HepG2 (cell line): Measurements from ENCODE around the gene PTPRD. TPM values are rescaled to one million over a fixed set of nuclear protein-coding genes. Genes with fewer than 3 reads are reported as not detected.

Experiments used
- ATAC-seq: fragments of 200-7000 bp; cut with Tn5 transposase; 3 replicates; pipeline ENCODE4 v1.9.1; 2020; ENCODE audit warnings: mild to moderate bottlenecking, moderate library complexity
- BruUV-seq: library from RNA; stranded (reverse); fragments of 400-500 nt; replicated peaks from 2 replicates; lab custom pipeline; 2021; lab: Mats Ljungman, UMichigan
- CTCF ChIA-PET: fragments of 300-600 bp; formaldehyde crosslinking; extraction: SDS; loops from one replicate; lab custom pipeline; 2021; ENCODE audit warnings: low total read pairs, inconsistent platforms, low intra/inter-chr PET ratio; lab: Yijun Ruan, JAX
- POLR2A ChIA-PET: fragments of 350-600 bp; sonication (Branson Sonifier 250); formaldehyde crosslinking; loops from one replicate; lab custom pipeline; 2020; ENCODE audit warnings: antibody characterized with exemption, inconsistent platforms; lab: Yijun Ruan, JAX
- DNase-seq: peaks from one replicate; pipeline ENCODE4 v3.0.0-alpha.2; 2015; ENCODE audit warnings: low spot score
- FAIRE-seq: peaks from 3 replicates; lab custom pipeline; 2011; peaks lifted over from hg19 to GRCh38; lab: Jason Lieb, UNC
- H2AFZ ChIP-seq: one replicate; pipeline ENCODE4 v1.6.1; 2011; ENCODE audit warnings: low read length, inconsistent platforms
- H3K27ac ChIP-seq: fragments of 300-600 bp; 3 replicates; pipeline ENCODE4 v1.8.0; 2011; ENCODE audit warnings: mixed run types, mild to moderate bottlenecking, mixed read lengths, low read length, inconsistent platforms; ENCODE audit not compliant: insufficient read depth; ENCODE audit errors: extremely low read length
- H3K27me3 ChIP-seq, 2 experiments: fragments of 200-600 bp in 1 of 2; 2 replicates in 1 of 2; 3 replicates in 1 of 2; pipeline versions ENCODE4 v1.6.0 to v1.8.0; 2011; ENCODE audit warnings: low read length in 2 of 2, mild to moderate bottlenecking in 2 of 2, moderate library complexity in 2 of 2, inconsistent platforms in 1 of 2; ENCODE audit not compliant: insufficient read depth in 2 of 2, control insufficient read depth in 1 of 2
- H3K36me3 ChIP-seq, 2 experiments: fragments of 200-600 bp in 1 of 2; replicated peaks in 1 of 2; 2 replicates in 1 of 2; 3 replicates in 1 of 2; pipeline versions ENCODE4 v1.5.1 to v1.8.0; 2011; ENCODE audit warnings: low read length in 2 of 2, inconsistent platforms in 1 of 2; ENCODE audit not compliant: insufficient read depth in 2 of 2, control insufficient read depth in 1 of 2
- H3K4me1 ChIP-seq: 2 replicates; pipeline ENCODE4 v1.5.1; 2012; ENCODE audit warnings: low read length, inconsistent platforms; ENCODE audit not compliant: insufficient read depth
- H3K4me2 ChIP-seq: 2 replicates; pipeline ENCODE4 v1.6.0; 2011; ENCODE audit warnings: low read depth, low read length, inconsistent platforms
- H3K4me3 ChIP-seq, 3 experiments: fragments of 200-600 bp in 1 of 3; sonication (generic), shearing (Covaris generic) in 1 of 3; replicated peaks in 1 of 3; 2 replicates each; pipeline ENCODE4 v1.5.1; 2011 to 2016; ENCODE audit warnings: low read length in 3 of 3, inconsistent platforms in 2 of 3, low read depth in 2 of 3, mild to moderate bottlenecking in 2 of 3, control low read depth in 1 of 3, mixed read lengths in 1 of 3; ENCODE audit not compliant: insufficient read depth in 1 of 3
- H3K79me2 ChIP-seq: one replicate; pipeline ENCODE4 v1.6.1; 2011; ENCODE audit warnings: low read length, inconsistent platforms; ENCODE audit not compliant: insufficient read depth
- H3K9ac ChIP-seq: 2 replicates; pipeline ENCODE4 v1.6.0; 2011; ENCODE audit warnings: mild to moderate bottlenecking, low read depth, low read length, inconsistent platforms; ENCODE audit not compliant: insufficient read depth
- H3K9me3 ChIP-seq: 2 replicates; pipeline ENCODE4 v1.5.1; 2012; ENCODE audit warnings: mild to moderate bottlenecking, low read length
- H4K20me1 ChIP-seq: 2 replicates; pipeline ENCODE4 v1.6.0; 2011; ENCODE audit warnings: inconsistent platforms, mild to moderate bottlenecking, low read length, moderate library complexity; ENCODE audit not compliant: insufficient read depth
- FOXC1 ChIP-seq: sonication (generic); formaldehyde crosslinking; IDR thresholded peaks from 2 replicates; pipeline ENCODE4 v1.8.0; 2022; ENCODE audit warnings: mild to moderate bottlenecking, missing genetic modification reagents, borderline replicate concordance
- MAFF ChIP-seq: IDR thresholded peaks from 2 replicates; pipeline ENCODE4 v1.6.1; 2011; ENCODE audit warnings: low read depth, low read length, improper control_type of control experiment
- ZFYVE20 ChIP-seq: sonication (generic); formaldehyde crosslinking; IDR thresholded peaks from 2 replicates; pipeline ENCODE4 v1.8.0; 2023; ENCODE audit warnings: low read depth, mild to moderate bottlenecking, moderate library complexity, missing genetic modification reagents, borderline replicate concordance
- WGBS: methylation state at CpG from one replicate; pipeline ENCODE4 v1.1.6; 2017; ENCODE audit warnings: low lambda C conversion rate; 5-methylcytosine and 5-hydroxymethylcytosine counted together
- in situ Hi-C: cut with HindIII; loops from 2 replicates; pipeline ENCODE4 v1.10.0; 2017; ENCODE audit warnings: low pct_unique_long_range_greater_than_20kb; ENCODE audit not compliant: extremely low pct_ligation_motif_present
- intact Hi-C: fragments of 100-400 bp; cut with micrococcal nuclease; formaldehyde crosslinking; loops from one replicate; pipeline ENCODE4 v1.10.0; 2022; ENCODE audit not compliant: unreplicated experiment
- polyA plus RNA-seq, 8 experiments: library from polyadenylated mRNA; depleted of rRNA in 3 of 8; stranded (reverse) in 7 of 8; unstranded in 1 of 8; fragments of >200 nt; fragmentation: Illumina TruSeq in 4 of 8; extraction: Trizol in 4 of 8; gene quantifications; 2 replicates each; pipeline versions ENCODE4 v1.2.1 to v1.2.3, GENCODE V29; 2011 to 2016; ENCODE audit warnings: low read depth in 4 of 8, missing spikeins in 1 of 8, mixed read lengths in 1 of 8; ENCODE audit not compliant: insufficient read depth in 1 of 8
- total RNA-seq, 5 experiments: library from RNA; depleted of rRNA; stranded (reverse); fragments of >200 nt; fragmentation: Illumina TruSeq; extraction: Trizol; gene quantifications; 2 replicates each; pipeline ENCODE4 v1.2.3, GENCODE V29; 2016; ENCODE audit warnings: low read depth in 1 of 5
- TF ChIP-seq, protein P1 (sequence below): sonication (generic); formaldehyde crosslinking; IDR thresholded peaks from 2 replicates; pipeline ENCODE4 v1.5.0; 2020; ENCODE audit warnings: mild to moderate bottlenecking, missing genetic modification reagents, borderline replicate concordance
- TF ChIP-seq, protein P2 (sequence below): sonication (generic); formaldehyde crosslinking; IDR thresholded peaks from 2 replicates; pipeline ENCODE4 v1.4.0; 2020; ENCODE audit warnings: mild to moderate bottlenecking, missing genetic modification reagents
- TF ChIP-seq, protein P3 (sequence below): IDR thresholded peaks from 2 replicates; pipeline ENCODE4 v1.4.0; 2020; ENCODE audit warnings: mild to moderate bottlenecking, missing genetic modification reagents
- TF ChIP-seq, protein P4 (sequence below): sonication (generic); formaldehyde crosslinking; IDR thresholded peaks from 2 replicates; pipeline ENCODE4 v1.4.0; 2020; ENCODE audit warnings: missing genetic modification reagents

PTPRD gene
- total and polyA plus RNA-seq, 2 of the 13 experiments (the other 11 are each of a cell fraction or from before 2014, with no cell fraction given), result 0.05 TPM; not detected in 1

DNA sequence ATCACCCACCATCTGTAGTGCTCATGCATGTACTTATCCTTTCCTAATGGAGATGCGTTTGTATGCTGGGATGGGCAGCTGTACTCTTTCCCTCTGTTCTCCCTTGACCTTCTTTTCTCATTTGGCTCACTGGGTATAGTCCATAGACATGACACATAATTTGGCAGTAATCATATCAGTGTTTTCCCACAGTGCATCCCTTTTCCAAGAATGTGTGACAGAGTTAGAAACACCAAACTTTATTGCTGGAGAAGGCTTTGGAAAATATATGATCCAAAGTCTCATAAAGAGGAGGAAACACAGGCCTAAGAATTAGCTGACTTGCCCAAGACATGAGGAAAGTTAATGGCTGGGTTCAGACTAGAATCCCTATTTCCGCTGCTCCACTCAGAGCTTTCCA lies 1579.8 kb downstream of the PTPRD start:
- H3K9ac ChIP-seq, result no peak overlapping the region
- 5% methylated on average over 2 of the region's 2 CpGs for WGBS
- DNase-seq (no peak), FAIRE-seq (no peak), ATAC-seq (no peak)
- intact Hi-C loops, result no loop called here
- no peak overlapping the region for H3K4me2 ChIP-seq
- CTCF ChIA-PET, result no interaction called here
- H3K36me3 ChIP-seq, result no peaks in the 10 kb centered on the region
- TF ChIP-seq, protein P1, sequence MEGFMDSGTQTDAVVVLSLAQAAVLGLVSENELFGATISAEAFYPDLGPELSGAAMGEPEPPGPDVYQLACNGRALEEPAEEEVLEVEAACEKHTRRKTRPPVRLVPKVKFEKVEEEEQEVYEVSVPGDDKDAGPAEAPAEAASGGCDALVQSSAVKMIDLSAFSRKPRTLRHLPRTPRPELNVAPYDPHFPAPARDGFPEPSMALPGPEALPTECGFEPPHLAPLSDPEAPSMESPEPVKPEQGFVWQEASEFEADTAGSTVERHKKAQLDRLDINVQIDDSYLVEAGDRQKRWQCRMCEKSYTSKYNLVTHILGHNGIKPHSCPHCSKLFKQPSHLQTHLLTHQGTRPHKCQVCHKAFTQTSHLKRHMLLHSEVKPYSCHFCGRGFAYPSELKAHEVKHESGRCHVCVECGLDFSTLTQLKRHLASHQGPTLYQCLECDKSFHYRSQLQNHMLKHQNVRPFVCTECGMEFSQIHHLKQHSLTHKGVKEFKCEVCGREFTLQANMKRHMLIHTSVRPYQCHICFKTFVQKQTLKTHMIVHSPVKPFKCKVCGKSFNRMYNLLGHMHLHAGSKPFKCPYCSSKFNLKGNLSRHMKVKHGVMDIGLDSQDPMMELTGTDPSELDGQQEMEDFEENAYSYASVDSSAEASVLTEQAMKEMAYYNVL, result no peak
- TF ChIP-seq, protein P2, sequence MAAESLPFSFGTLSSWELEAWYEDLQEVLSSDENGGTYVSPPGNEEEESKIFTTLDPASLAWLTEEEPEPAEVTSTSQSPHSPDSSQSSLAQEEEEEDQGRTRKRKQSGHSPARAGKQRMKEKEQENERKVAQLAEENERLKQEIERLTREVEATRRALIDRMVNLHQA (CRISPR knock-in tag), result no peak
- no peak for TF ChIP-seq ZFYVE20 (CRISPR knock-in tag)
- no peaks in the 10 kb centered on the region for H3K27me3 ChIP-seq
- in situ Hi-C loops, result no loop called here
- H3K79me2 ChIP-seq, result no peaks in the 10 kb centered on the region
- H3K9me3 ChIP-seq, result 0 out of 2 replicates have a peak, but pooled peaks cover 4% of the 10 kb centered on the region
- POLR2A ChIA-PET, result no interaction called here
- no peak overlapping the region for H3K27ac ChIP-seq
- H2AFZ ChIP-seq, result no peak overlapping the region
- no TSS peak for BruUV-seq
- no peaks in the 10 kb centered on the region for H4K20me1 ChIP-seq
- no peak overlapping the region for H3K4me3 ChIP-seq
- H3K4me1 ChIP-seq, result no peaks in the 10 kb centered on the region

DNA sequence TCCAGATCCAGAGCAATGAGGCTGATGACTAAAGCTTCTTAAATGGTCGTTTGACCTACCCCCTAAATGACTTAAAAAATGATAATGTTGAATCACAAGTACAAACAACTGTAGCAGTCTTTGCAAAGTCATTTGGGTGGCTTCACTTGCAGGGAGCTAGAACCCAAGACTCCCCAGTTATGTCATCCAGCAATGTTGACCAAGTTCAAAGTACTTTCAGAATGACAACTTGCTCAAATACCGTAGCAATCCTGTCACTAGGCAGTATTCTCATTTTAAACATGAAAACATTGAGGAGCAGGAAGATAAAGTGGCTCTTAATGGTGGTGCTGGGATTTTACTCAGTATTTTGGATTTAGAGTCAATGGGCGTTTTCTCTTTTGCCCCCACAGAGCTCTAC lies 1596.2 kb downstream of the PTPRD start:
- Histone ChIP-seq H2AFZ (no peak overlapping the region), H3K27me3 (no peaks in the 10 kb centered on the region), H4K20me1 (no peaks in the 10 kb centered on the region), H3K27ac (no peak overlapping the region), H3K9me3 (peaks cover 18% of the 10 kb centered on the region; the same call in 1 of the 2 replicates), H3K4me2 (no peak overlapping the region), H3K79me2 (no peaks in the 10 kb centered on the region), H3K4me1 (no peaks in the 10 kb centered on the region), H3K36me3 (no peaks in the 10 kb centered on the region), H3K9ac (no peak overlapping the region), H3K4me3 (no peak overlapping the region)
- POLR2A ChIA-PET, result no interaction called here
- CTCF ChIA-PET, result no interaction called here
- 2% methylated on average over 3 of the region's 3 CpGs for WGBS
- DNase-seq, result peak; percentile 43
- peak; percentile 30; the same call in 1 of the 3 replicates for ATAC-seq
- intact Hi-C loops, result no loop called here
- no TSS peak for BruUV-seq
- in situ Hi-C loops, result no loop called here
- peak; percentile 4 for FAIRE-seq
- TF ChIP-seq FOXC1, result no peak
- TF ChIP-seq MAFF, result no peak
- TF ChIP-seq, protein P3, sequence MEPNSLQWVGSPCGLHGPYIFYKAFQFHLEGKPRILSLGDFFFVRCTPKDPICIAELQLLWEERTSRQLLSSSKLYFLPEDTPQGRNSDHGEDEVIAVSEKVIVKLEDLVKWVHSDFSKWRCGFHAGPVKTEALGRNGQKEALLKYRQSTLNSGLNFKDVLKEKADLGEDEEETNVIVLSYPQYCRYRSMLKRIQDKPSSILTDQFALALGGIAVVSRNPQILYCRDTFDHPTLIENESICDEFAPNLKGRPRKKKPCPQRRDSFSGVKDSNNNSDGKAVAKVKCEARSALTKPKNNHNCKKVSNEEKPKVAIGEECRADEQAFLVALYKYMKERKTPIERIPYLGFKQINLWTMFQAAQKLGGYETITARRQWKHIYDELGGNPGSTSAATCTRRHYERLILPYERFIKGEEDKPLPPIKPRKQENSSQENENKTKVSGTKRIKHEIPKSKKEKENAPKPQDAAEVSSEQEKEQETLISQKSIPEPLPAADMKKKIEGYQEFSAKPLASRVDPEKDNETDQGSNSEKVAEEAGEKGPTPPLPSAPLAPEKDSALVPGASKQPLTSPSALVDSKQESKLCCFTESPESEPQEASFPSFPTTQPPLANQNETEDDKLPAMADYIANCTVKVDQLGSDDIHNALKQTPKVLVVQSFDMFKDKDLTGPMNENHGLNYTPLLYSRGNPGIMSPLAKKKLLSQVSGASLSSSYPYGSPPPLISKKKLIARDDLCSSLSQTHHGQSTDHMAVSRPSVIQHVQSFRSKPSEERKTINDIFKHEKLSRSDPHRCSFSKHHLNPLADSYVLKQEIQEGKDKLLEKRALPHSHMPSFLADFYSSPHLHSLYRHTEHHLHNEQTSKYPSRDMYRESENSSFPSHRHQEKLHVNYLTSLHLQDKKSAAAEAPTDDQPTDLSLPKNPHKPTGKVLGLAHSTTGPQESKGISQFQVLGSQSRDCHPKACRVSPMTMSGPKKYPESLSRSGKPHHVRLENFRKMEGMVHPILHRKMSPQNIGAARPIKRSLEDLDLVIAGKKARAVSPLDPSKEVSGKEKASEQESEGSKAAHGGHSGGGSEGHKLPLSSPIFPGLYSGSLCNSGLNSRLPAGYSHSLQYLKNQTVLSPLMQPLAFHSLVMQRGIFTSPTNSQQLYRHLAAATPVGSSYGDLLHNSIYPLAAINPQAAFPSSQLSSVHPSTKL (CRISPR knock-in tag), result peak; percentile 48; the same call in 1 of the 2 replicates
- TF ChIP-seq, protein P4, sequence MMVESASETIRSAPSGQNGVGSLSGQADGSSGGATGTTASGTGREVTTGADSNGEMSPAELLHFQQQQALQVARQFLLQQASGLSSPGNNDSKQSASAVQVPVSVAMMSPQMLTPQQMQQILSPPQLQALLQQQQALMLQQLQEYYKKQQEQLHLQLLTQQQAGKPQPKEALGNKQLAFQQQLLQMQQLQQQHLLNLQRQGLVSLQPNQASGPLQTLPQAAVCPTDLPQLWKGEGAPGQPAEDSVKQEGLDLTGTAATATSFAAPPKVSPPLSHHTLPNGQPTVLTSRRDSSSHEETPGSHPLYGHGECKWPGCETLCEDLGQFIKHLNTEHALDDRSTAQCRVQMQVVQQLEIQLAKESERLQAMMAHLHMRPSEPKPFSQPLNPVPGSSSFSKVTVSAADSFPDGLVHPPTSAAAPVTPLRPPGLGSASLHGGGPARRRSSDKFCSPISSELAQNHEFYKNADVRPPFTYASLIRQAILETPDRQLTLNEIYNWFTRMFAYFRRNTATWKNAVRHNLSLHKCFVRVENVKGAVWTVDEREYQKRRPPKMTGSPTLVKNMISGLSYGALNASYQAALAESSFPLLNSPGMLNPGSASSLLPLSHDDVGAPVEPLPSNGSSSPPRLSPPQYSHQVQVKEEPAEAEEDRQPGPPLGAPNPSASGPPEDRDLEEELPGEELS (CRISPR knock-in tag), result no peak
